ENCODE measurements around the gene CELF2. TPM values are rescaled to one million over a fixed set of nuclear protein-coding genes. Genes with fewer than 3 reads are reported as not detected.

The CELF2 gene
- total RNA-seq, 1 donor: 21.9 TPM

DNA sequence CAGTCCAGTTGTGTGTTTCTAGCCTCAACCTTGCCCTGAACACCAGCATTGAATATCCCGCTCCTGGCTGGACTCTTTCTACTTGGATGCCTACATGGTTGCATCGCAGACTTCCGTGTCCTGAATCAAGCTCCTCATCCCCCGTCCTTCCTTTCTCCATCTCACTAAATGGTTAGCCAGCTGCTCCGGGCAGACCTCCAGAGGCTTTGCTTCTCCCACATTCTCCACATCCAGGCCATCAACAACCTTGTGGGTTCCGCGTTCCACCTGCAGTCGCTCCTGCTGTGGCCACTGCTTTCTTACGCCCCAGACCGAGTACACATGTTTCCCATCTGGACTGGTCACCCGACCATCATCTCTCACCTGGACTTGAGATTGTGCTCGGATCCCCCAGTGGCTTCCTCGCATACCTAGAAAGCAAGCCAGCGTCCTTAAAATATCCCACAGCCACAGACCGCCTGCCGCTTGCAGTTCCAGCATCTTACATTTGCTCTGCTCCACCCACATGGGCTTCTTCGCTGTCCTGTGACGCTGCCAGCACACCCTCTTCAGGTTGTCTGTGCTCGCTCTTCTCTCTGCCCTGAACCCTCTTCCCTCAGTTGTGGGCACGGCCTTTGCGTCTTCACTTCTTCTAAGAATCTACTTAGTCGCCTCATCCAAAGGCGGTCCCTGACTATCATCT, 25.9 kb downstream of the CELF2 start:
- TF ChIP-seq, protein P1, sequence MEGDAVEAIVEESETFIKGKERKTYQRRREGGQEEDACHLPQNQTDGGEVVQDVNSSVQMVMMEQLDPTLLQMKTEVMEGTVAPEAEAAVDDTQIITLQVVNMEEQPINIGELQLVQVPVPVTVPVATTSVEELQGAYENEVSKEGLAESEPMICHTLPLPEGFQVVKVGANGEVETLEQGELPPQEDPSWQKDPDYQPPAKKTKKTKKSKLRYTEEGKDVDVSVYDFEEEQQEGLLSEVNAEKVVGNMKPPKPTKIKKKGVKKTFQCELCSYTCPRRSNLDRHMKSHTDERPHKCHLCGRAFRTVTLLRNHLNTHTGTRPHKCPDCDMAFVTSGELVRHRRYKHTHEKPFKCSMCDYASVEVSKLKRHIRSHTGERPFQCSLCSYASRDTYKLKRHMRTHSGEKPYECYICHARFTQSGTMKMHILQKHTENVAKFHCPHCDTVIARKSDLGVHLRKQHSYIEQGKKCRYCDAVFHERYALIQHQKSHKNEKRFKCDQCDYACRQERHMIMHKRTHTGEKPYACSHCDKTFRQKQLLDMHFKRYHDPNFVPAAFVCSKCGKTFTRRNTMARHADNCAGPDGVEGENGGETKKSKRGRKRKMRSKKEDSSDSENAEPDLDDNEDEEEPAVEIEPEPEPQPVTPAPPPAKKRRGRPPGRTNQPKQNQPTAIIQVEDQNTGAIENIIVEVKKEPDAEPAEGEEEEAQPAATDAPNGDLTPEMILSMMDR (IDR thresholded peaks at IDR 0.05; ENCODE audit: insufficient read depth, low read length): no peak
- DNase-seq (ENCODE audit: low read depth): no peak
- no peak overlapping the region for H3K4me3 ChIP-seq (ENCODE audit: low read depth, low read length)

DNA sequence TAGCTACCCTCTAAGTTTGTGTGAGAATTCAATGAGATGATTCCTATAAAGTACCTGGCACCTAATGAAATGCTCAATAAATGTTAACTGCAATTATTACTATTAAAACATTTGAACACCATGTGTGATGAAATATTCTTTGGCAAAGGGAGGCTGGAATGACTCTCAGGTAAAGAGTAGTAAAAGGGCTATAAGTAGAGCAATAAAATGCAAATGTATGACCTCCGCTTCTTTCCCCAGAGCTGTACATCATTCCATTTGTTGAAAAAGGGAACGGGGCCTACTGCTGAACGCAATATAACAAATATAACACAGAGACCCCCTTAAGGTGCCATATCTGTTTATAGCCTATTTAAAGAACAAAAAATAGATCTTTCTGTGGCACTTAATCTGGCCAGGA, 27.8 kb downstream of the CELF2 start:
- TF ChIP-seq, protein P1 (IDR thresholded peaks at IDR 0.05; ENCODE audit: insufficient read depth, low read length): no peak
- no peak for DNase-seq (ENCODE audit: low read depth)
- no peak overlapping the region for H3K4me3 ChIP-seq (ENCODE audit: low read depth, low read length)

DNA sequence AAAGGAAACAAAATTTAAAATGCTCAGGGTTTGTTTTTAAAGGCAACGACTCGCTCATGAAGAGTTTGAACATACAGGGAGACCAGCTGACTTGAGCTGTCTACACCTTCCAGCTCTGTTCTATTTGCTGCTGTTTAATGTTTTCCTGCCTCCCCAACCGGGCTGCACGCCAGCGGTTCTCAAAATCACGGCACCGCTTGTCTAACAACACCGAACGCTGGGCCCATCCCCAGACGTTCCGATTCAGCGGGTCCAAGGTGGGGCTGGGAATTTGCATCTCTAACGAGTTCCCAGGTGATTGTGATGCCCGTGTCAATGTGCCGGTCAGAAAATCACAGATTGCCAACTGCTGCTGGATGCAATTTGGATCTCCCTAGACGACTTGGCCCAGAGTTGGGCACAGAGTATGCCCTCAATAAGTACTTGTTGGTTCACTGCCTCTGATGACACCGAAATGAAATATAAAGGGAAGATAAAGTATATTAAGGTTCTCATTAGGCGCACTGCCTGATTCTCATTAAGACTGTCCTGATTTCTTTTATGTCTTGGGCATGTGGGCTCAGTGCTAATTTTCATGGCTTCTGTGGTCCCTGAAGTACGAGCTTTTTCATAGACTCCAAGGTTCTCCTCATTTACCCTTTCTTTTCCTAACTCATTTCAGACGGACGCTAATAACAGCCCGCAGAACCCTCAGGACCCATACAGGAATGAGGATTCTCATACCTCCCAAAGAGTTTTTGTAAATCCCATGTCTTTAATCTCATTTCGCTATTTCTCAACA, 28.5 kb downstream of the CELF2 start:
- TF ChIP-seq, protein P1 (IDR thresholded peaks at IDR 0.05; ENCODE audit: insufficient read depth, low read length): no peak
- H3K4me3 ChIP-seq (ENCODE audit: low read depth, low read length): no peak overlapping the region
- DNase-seq (ENCODE audit: low read depth): no peak

DNA sequence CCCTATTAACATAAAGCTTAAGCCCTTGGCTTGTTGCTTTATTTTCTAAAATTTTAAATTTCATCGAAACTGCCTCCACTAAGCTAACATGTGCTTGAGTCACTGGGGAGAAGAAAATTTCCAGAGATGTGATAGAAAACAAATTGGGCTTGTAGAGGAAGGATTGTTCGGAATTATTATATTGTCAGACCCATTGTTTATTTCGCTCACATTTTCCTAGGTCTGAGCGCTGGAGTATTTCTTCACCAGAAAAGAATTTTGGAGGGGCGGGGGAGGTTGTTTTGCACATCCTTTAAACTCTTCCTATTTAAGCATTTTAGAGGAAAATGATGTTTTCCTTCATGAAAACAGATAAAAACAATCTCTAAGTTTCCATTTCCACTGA, 29.1 kb downstream of the CELF2 start:
- H3K4me3 ChIP-seq (ENCODE audit: low read depth, low read length): no peak overlapping the region

DNA sequence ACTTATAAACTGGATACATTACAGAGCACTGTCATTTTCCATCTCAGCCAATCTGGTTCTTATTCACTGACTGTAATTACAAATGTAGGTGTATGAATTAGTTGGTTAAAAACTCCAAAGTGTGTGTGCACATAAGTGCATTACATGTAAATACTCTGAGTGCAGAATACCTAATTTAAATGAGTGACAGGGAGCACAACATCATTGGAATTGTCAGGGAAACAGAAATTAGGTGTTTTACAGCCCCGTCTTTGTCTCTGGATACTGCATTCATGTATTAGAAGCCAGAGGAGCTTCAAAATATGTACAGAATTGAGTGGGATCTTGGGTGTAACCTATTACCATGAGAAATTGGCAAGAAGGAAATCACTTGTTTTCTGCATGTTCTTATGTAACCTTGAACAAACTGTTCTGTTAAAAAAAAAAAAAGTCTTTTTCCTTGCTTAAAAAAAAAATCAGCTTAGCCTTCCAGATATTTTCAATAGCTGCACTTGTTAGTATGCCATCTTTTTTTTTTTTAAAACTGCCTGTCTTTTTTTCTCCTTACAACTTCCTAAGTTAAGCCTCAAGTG, 31.1 kb downstream of the CELF2 start:
- DNase-seq (ENCODE audit: low read depth): no peak

More for the DNA sequence above, 29.1 kb downstream of the CELF2 start:
- no peak for DNase-seq (ENCODE audit: low read depth)
- TF ChIP-seq, protein P1 (IDR thresholded peaks at IDR 0.05; ENCODE audit: insufficient read depth, low read length): no peak

DNA sequence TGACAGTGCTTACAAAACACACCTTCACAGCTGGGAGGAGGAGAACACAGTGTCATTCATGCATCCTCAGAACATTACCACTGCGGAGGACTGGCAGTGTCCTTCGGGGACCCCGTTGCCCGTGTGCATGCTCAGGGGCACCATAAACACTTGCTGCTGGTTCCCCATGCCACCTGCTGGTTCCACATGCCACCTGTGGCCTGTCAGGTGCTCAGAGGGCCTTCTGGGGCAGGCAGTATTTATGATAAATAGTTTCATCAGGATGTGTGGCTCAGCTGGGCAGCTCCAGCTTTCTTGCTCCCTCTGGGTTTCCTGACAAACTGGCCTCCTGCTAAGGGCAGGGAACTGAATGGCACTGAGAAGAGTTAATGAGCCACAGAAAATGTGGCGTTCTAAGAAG, 32.1 kb downstream of the CELF2 start:
- TF ChIP-seq, protein P1 (IDR thresholded peaks at IDR 0.05; ENCODE audit: insufficient read depth, low read length): no peak
- no peak overlapping the region for H3K4me3 ChIP-seq (ENCODE audit: low read depth, low read length)
- no peak for DNase-seq (ENCODE audit: low read depth)

More for the DNA sequence above, 31.1 kb downstream of the CELF2 start:
- TF ChIP-seq, protein P1 (IDR thresholded peaks at IDR 0.05; ENCODE audit: insufficient read depth, low read length): no peak
- H3K4me3 ChIP-seq (ENCODE audit: low read depth, low read length): no peak overlapping the region

Measured in fibroblast of the aortic adventitia (primary cell).